Fibroblast of peridontal ligament (primary cell): ENCODE results near the gene ERFL.
"Not testable (repeated sequence)": the region's sequence is repeated elsewhere in the genome, so short reads cannot be mapped to it uniquely, and the experiment has no call there.

ENCODE experiments used
- DNase-seq: peaks from one replicate; pipeline ENCODE4 v3.0.0-alpha.2; 2010; ENCODE audit errors: extremely low read depth

ERFL gene

DNA sequence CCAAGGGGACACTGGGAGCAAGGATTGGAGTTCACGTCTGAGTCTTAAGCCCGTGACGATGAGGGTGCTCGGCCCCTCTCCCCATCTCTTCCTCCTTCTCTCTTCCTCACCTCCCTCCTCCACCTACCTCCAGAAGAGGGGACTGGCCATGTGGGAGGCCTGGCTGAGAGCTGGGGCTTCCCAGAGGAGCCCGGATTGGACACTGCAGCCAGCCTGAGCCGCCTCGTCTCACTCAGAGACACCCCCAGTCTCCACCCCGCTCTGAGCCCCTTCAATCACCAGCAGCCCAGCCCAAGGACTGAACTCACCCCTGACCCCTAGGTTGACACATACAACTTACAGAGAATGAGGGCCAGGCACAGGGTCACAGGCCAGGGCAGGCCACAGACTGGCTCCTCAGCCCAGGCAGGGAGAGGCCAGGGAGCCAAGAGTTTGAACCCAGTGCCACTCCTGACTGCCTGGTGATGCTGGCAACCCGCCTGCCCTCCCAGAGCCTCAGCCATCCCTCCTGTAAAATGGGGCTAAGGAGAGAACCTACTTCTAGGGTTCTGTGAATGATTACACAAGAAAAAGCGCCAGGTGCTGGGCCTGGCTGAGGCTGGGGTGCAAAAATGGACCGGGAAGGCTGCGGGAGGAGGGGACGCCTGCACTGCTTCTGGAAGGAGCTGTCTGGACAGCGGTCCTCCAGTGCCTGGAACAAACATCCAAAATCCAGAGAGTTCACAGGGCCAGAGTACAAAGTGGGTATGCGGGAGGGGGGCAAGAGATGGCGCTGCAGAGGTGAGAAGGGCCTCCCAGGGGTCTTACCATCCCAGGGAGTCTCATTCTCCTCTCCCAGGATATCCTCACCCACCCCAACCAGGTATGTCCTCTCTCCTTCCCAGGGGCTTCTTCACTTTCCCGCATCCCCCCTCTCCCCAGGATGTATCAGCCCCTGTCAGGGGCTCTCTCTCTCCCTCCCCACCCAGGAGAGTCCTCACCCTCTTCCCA, 50.0 kb downstream of the ERFL start:
- DNase-seq, result no peak

DNA sequence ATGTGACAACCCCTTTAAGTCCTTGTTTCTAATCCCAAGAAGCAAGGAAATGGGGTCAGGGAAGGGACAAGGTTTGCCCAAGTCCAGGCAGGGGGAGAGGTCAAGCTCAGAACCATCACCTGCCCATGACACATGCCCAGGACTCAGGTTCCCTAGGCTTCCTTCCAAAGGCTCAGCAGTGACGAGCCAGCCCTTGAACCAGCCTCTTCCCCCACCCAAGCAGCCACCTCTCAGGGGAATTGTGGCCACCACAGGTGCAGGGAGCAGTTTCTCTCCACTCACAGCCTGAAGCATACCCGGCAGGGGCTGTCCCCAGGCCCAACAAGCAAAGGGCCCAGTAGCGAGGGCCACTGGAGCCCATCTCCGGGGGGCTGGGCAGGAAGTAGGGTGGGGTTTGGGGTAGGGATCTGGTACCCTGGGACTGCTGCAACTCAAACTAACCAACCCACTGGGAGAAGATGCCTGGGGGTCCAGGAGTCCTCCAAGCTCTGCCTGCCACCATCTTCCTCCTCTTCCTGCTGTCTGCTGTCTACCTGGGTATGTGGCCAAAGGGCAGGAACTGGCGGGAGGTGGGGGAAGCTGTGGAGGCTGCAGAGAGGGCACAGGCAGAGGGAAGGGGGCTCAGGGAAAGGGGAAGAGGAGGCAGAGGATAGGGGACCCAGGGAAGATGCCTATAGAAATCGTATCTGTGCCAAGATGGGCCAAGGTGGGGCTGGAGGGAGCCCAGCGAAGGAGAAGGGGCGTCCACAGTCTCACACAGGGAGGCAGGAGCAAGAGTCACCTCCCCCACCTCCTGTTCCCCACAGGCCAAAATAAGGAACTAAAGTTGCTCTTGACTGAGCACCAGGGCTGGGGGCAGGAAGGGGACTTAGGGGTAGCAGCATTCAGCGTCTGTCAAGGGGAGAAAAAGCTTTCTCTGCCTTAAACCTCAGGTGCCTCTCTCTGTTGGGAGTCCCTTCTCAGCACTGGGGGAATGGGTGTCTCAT, 51.1 kb downstream of the ERFL start, which contains the start of gene CD79A:
TSS of gene CD79A (plus strand) at position 433 of the 986 bp plus-strand sequence. CDS start at position 459, 26 bp downstream.
- DNase-seq, result no peak

DNA sequence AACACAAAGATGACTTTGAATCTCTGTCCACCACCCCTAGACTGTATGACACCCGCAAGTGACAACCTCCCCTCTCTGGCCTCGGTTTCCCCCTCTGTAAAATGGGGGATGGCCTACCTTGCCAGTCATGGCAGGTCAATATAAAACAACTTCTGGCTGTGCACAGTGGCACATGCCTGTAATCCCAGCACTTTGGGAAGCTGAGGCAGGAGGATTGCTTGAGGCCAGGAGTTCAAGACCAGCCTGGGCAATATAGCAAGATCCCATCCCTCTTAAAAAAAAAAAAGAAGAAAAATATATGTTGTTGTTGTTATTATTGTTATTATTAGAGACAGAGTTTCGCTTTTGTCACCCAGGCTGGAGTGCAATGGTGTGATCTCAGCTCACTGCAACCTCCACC, 52.3 kb downstream of the ERFL start:
- DNase-seq, result not testable (repeated sequence)

DNA sequence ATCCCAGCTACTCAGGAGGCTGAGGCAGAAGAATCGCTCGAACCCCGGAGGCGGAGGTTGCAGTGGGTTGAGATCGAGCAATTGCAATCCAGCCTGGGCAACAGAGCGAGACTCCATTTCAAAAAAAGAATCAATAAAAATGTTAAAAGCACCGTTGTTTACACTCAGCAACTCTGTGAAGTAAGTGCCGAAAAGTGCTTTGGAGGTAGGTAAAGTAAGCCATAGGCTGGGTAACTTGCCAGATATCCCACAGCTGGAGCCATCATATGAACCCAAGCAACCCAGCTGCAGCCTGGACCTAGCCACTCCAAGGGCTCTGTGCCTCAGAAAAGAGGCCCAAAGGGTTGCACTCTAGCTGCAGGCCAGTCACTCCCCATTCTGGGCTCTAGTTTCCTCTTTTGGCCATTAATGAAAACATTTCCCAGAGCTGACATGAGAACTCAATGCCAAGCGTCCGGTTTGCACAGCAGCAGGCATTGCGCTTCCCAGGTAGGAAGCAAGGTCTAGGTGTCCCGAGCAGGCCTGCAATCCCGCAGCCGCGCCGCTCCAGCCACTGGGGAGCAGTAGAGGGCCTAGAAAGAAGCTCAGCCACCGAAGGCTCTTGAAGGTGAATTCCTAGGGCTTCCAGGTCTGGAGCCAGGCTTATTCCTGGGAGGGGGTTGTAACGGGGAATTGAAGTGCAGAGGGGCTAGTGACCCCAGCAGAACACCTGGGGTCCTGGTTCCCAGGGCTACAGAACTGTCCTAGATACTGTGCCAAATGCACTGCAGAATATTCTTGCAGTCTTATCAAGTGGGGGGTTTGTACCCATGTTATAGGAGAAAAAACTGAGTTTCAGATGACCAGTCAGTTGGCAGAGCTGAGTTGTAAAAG, 55.2 kb downstream of the ERFL start:
- DNase-seq, result peak; percentile 44

DNA sequence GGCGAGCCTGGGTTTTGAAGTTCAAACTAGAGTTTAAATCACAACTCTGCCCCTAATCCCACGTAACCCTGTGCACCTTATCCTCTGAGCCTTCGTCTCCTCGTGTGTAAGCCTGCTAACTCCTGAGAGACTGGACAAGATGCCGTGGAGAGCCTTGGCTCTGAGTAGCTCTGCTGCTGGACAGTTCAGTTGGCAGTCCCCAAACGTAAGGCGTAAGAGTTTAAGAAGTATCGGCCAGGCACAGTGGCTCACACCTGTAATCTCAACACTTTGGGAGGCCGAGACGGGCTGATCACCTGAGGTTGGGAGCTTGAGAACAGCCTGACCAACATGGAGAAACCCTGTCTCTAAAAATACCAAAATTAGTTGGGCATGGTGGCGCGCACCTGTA, 55.9 kb downstream of the ERFL start:
- peak; percentile 25 for DNase-seq

DNA sequence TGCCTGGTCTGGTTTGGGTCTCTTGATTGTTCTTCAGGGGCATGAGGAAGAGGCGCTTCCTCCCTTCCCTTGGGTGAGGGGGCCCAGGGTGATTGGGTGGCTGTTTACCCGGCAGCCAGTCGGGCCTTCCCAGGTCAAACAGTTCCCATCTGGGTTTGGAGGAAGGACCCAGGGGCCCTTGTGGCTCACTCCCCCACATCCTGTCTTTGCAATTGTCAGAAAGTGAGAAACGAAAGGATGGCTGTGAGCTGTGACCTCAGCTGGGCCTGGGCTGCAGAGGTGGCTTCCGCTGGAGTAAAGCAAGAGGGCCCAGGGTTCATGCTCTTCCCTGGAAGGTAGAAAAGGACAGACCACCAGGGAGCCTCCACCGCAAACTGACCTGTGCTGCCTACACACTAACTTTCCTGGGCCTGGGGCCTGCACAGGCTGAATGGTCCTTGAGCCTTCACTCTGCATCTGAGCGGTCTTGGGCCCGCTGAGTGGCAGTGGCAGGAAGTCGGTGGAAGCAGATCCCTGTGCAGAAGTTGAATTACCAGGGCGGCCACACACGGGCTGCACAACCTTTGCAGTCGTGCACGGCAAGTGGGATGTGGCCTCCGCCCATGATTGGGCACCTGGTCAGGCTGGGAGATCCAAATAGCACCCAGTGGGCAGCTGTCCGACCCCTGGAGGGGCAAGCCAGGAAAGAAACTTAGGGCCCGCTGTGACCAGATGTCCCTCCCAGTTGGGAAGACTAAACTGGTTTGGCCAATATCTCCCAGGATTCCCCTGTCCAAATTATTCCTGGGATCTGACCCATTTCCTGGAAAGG, 56.5 kb downstream of the ERFL start:
- DNase-seq, result no peak

DNA sequence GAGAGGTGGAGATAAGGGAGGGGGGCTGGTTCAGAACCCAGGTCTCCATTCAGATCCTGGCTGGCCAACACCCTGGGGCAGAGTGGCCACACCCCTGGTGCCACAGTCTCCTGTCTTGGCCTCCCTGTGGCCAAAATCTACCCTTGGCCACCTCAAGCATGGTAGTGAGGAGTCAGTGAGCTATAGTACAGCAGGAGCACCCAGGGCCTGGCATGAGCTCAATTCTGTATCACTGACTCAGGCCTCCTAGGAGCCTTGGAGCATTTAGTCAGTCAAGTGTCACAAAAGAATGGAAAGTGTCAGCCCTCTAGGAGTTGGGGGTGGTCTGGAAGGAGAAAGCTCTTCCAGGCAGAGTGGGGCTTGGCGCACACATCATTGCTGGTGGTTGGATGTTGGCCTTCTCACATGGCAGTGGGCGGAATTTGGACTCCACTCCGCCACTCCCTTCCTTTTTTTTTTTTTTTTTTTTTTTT, 57.8 kb downstream of the ERFL start:
- DNase-seq, result peak; percentile 47

DNA sequence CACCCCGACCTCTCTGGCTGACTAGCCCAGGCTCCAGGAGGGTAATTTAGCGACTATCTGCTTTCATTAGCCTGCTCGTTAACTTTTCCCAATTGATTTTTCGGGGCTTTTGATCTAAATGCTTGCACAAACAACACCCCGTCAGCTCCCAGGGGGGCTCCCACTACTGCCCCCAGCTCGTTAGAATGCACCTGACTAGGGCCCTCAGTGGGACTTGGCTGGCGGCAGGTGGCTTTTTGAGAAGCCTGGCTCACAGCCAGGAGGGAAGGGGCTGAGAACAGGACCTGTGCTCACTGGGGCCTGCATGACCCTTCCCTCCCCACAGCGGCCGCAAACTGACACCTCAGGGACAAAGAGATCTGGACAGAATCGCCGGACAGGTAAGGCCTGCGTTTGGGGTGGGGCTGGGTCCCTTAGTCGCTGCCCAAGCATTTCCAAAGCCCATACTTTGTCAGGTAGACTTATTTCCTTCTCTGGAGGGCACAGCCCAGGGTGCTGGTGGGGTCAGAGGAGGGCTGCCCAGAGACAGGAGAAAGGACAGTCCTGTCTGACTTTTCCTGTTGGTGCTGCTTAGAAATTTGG, 58.8 kb downstream of the ERFL start:
- no peak for DNase-seq

DNA sequence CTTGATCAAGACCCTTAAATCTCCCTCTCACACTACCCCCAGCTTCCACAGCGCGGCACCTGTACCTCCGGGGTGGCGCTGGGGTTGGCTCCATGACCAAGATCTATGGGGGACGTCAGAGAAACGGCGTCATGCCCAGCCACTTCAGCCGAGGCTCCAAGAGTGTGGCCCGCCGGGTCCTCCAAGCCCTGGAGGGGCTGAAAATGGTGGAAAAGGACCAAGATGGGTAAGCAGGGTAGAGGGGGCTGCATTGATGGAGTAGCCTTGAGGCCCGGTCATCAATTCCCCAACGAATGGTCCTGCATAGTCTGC, 59.3 kb downstream of the ERFL start:
- DNase-seq, result no peak

DNA sequence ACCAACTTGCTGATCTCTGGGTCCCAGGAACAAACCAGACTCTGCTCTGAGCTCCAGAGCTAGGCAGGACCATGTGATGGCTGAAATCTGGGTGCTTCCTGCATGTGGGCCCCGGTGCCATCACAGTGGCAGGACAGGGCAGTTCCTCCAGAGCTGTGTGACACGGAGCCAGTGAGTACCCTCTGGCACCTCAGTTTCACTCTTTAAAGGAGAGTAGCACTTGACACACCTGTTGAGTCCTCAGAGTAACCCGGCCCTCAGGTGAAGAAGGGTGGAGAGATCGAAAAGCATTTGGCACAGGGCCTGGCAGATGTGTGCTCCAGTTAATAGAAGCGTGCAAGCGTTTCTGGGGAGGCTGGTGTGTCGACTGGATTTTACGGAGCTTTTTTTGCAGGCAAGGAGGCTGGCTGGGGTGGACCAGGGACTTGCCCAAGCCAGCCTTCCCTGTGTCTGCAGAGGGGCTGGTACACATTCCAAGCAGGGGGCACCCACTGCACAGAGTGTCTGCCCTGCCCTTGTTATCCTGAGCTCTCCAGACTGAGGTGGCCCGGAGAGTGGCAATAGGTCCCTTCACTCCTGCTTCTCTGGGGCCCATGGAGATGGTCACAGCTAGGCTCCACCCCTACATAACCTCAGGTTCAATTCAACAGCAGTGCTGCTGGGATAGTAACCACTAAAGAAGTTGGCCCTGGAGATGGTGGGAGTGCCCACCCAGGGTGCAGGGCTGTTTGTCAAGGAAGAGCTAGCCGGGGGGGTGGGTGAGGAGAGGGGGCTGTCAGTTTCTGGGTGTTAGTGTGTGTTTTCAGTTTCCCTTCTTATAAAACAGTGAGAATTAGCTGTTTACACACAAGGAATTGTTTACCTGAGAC, 59.9 kb downstream of the ERFL start:
- DNase-seq, result no peak

DNA sequence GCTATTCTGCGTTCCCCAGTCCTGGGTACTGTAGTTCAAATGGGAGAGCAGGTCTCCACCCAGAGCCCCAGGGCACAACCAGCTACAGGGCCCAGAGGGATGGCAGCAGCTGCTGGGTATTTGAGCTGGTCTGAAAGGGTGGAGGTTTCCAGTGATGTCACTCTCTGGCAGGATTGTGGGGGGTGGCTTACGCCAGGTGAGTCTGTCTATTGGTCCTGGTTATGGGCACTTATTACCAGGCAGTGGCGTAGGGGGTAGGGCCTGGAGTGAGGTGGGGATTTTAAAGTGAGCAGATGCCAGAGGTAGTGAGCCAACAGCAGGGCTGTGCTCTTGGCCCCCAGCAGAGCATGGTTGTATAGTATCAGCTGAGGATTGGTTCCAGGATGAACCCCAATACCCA, 62.0 kb downstream of the ERFL start:
- no peak for DNase-seq

DNA sequence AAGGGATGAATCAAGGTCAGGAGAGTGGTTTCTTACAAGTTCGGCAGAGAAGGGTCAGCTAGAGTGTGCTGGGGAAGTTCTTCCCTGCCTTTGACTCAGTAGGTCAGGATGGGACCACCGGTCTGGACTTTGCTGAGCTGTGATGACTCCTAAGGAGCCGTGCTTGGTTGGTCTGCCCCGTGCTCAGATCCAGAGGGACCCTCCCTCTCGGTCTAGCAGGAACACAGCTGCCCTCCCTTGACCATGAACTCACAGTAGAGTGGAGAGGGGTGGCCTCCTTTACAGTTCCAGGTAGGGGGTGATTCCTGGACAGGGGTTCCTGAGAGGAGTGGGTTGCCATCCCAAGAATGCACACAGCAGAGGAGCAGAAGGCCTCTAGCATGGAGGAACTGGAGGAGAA, 63.9 kb downstream of the ERFL start:
- DNase-seq, result no peak

DNA sequence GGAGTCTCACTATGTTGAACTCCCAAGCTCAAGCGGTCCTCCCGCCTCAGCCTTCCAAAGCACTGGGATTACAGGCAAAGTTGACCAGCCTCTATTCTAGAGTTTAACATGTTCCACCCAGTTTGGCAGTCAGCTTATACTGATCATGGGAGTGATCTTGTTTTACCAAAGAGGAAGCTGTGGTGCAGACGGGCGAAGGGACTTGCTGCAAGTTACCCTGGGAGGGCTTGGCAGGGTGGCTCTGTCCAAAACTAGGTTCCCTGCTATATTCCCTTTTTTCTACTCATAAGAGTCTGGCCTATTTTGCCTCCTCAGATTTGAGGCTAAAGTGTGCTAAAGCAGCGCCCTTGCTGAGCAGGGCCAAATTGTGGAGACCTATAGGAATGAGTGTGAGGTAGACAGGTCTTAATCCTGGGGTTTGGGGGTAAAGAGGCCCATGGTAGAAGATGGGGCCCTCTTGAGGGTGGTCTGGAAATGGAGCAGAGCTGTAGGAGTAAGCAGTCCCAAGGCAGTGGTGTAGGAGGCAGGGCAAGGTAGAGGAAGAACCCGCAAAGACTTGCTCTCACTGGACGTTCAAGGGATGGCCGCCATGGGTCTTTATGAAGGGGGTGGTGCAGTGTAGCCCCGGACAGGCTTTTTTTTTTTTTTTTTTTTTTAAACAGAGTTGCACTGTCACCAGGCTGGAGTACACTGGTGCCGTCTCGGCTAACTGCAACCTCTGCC, 64.9 kb downstream of the ERFL start:
- no peak for DNase-seq

DNA sequence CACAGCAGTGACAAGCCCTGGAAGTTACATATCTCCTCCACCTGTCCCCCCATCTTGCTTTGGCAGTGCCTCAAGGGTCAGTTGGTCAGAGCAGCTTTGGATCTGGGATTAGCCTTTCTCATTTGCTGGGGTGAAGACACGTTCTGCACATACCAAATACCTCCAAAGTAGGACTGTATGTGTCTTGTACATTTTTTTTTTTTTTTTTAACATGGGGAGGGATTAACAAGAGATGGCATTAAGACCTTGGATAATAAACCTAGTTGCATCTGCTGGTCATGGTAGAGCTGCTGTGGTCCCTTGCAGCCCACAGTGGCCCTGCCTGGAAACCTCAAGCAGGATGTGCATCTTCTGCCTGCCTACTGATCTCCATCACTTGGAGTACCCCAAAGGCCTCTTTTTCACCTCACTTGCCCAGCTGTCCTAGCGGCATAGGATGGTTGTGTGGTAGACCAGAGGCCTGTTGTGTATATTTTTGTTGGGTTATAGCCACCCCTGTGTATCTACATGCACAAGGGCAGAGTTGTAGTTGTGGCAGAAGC, 65.7 kb downstream of the ERFL start:
- DNase-seq, result no peak

DNA sequence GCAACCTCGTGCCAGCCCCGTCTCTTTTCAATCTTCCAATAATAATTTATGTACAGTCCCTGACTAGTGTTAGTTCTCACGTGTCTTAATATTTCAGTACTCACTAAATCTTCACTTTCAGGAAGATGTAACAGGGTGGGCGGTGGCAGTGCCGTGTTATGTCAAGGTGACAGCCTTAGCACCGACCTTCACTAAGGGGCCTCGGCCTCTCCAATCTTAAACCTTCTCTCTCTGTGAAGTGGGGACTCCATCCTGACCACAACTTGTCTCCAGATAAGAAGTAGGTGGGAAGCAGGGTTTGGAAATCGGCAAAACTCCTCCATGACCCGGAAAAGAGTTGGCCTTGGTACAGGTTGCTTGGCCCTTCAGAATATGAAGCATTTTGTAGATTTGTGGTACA, 66.4 kb downstream of the ERFL start:
- no peak for DNase-seq

DNA sequence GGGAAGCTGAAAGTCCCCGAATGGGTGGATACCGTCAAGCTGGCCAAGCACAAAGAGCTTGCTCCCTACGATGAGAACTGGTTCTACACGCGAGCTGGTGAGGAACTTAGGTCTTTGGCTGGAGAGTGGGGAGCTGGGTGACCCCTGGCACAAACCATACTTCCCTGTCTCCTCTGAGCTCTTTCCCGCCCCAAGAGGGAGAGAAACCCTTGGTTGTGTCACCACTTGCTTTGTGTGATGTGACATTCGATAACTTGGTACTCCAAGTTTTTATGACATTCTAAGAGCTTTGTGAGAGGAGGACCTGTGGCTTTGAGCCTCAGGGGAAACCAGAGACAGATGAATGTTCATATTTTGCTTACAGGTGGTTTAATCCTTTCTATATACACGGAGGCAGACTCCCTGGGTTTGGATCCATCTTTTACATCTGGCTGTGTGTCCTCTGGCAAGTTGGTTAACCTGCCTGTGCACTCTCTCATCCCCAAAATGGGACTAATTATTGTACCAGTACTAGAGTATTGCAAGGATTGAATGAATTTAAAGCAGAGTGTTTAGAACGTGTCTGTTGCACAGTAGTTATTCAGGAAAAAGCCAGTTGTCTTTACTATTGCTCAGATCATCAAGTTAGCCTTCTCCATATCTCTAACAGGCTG, 67.0 kb downstream of the ERFL start:
- DNase-seq, result no peak

DNA sequence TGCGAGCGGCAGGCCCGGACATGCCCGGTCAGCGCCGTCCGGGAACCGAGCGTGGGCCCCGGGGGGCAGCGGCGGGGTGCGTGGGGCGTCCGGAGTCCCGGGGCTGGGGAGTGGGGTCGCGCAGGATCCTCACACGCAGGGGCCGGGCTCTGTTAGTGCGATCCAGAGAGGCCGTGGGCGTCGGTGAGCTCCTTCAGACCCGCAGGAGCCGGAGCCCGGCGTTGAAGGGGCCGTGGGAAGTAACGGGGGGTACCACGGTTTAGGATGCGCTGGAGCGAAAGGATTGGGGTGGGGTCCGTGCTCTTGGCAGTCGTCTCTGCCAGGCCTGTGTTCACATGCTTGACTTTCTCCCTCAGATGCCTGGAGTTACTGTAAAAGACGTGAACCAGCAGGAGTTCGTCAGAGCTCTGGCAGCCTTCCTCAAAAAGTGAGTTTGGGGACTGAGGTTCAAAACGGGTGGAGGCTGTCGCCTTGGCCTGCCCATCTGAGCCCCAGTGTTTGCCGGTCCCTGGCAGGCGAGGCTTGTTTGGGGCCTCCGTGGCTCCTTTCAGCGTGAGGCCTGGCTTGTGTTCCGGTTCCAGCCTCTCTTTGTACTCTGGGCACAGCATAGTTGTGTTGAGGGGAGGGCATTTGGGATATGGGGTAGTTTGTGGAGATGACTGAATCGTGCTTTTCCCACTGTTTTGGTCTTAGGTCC, 67.7 kb downstream of the ERFL start:
- peak; percentile 56 for DNase-seq
